HS-27A (cell line): ENCODE data around the gene GAGE12J.
"Not testable (repeated sequence)": the region's sequence is repeated elsewhere in the genome, so short reads cannot be mapped to it uniquely, and the experiment has no call there.

ENCODE experiments used
- DNase-seq: peaks from one replicate; pipeline ENCODE4 v3.0.0-alpha.2; 2012; ENCODE audit warnings: low read depth, missing footprints

Gene GAGE12J

DNA sequence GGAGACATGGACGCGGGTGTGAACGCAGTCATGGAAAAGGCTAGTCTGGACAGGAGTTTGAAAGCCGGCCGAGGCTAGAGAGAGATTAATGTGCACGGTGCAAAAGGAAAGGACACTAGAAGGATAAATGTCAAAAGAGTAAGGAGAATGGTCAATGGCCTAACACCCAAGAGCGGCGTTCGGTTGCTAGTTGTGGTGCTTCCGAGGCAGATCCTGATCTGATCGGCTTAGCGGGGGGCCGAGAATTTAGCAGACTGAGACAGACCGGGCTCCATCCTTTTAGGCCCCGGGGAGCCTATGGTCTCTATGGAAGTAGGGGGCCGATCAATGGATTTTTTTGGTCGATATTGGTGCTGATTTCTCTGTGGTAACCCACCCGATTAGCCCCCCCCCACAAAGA lies 11.5 kb upstream of the GAGE12J start:
- no peak for DNase-seq

DNA sequence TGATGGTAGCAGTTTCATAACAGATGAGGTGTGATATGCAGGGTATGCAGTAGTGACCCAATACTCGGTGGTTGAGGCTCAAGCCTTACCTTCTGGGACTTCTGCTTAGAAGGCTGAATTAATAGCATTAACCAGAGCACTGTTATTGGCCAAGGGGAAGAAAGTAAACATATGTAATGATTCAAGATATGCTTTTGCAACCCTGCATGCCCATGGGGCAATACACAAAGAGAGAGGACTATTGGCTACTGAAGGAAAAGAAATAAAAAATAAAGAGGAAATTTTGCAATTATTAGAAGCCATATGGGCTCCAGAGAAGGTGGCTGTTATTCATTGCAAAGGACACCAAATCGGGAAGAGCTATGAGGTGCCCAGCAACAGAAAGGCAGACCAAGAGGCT lies 9.7 kb upstream of the GAGE12J start:
- DNase-seq = no peak

DNA sequence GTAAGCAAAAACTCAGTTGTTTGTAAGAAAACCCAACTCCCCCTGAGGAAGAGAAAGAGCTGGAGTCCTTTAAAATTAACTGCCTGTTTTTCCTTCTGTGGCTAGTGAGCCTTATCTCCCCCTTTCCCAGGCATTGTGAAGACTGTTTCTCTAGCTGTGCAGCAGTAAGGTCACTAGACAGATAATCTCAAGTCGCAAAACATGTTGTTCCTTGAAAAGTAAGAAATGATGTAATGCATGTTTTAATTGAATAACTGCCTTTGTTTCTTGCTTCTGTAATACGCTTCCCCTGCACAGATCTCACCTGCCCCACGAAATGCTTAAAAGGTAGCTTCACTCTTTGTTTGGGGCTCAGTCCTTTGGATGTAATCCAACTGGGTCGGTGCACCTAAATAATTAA lies 5.8 kb upstream of the GAGE12J start:
- DNase-seq = no peak

- not testable (repeated sequence) for DNase-seq
These were observed 429 bp downstream of the GAGE12J start for GRCh38 chrX:49322266-49322665.

DNA sequence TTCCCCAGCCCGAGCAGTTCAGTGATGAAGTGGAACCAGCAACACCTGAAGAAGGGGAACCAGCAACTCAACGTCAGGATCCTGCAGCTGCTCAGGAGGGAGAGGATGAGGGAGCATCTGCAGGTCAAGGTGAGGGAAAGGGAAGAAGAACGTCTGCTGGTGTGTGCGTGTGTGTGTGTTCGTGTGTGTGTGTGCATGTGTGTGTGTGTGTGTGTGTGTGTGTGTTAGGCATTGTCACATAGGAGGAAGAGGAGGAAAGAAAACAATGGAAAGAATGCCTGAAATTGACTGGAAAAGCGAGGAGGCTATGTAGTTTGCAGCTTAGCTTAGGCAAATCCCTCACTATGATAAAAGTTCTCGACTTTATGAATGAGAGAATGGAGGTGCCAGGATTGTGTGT lies 1.9 kb downstream of the GAGE12J start:
- not testable (repeated sequence) for DNase-seq

GRCh38 chrX:49330421-49330820 lies 8.6 kb downstream of the GAGE12J start:
- DNase-seq = not testable (repeated sequence)

- not testable (repeated sequence) for DNase-seq
These were observed 9.4 kb downstream of the GAGE12J start, which contains the start of gene GAGE13 for GRCh38 chrX:49331282-49331681. GAGE13 (plus strand) TSS chrX:49331582; CDS start chrX:49332738, 1,156 bp downstream.

DNA sequence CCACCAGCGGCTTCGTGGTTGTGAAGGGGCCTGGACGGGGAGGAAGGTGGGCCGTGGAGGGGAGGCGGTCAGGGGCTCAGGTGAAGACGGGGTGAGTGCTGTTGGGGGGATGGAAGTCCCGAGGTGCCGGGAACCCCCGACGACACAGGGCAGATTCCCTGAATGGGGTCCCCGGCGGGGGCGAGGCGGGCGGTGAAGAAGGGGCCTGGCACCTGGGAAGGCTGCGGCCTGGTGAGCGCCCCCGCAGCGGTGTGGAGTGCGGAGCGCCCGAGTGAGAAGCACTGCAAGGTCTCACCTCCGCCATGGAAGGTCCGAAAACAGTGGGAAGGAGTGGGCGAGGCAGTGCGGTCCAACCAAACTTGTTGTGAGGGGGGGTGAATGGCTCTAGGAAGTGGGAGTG lies 10.0 kb downstream of the GAGE12J start:
- not testable (repeated sequence) for DNase-seq

DNA sequence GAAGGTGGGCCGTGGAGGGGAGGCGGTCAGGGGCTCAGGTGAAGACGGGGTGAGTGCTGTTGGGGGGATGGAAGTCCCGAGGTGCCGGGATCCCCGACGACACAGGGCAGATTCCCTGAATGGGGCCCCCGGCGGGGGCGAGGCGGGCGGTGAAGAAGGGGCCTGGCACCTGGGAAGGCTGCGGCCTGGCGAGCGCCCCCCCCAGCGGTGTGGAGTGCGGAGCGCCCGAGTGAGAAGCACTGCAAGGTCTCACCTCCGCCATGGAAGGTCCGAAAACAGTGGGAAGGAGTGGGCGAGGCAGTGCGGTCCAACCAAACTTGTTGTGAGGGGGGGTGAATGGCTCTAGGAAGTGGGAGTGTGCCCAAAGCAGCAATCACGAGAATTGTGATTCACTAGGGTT lies 19.6 kb downstream of the GAGE12J start:
- not testable (repeated sequence) for DNase-seq

DNA sequence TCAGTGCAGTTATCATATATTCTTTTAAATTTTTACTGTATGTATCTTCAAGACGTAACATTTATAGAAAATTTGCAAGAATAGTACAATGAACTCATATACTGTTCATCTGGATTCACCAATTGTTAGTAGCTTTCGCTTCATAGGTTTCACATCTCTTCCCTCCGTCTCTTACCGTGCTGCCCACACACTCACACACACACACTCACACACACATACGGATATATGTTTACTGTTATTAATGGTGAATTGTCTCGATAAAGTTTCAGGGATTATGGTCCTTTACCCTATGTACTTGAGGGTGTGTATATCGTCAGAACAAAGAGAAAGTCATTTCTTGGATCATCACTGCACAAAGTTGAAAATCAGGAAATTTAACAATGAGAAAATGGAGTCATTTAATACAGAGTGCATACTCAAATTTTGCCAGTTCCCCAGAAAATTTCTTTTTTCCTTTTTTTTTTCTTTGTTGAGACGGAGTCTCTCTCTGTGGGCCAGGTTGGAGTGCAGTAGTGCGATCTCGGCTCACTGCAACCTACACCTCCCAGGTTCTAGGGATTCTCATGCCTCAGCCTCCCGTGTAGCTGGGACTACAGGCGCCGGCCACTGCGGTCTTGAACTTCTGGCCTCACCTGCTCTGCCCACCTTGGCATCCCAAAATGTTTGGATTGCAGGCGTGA lies 22.8 kb downstream of the GAGE12J start:
- DNase-seq = not testable (repeated sequence)

DNA sequence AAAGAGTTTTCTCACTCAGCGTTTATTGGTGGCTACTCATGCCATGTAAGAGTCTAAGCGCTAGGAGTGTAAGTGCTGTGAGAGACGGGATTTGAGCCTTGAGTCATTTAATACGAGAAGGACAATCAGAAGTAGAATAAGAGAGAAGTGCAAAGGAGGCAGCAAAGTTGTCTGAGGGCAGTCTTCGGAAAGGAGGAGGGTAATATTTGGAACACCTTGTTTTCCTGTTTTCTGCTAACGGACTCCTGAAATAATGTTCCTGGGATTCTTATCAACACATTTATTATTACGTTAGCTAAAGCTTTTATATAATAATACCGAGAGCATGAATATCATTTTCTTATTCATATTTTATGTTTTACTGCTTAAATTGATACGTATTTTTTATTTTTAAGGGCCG lies 23.6 kb downstream of the GAGE12J start:
- not testable (repeated sequence) for DNase-seq

GRCh38 chrX:49346150-49346549 lies 24.3 kb downstream of the GAGE12J start:
- not testable (repeated sequence) for DNase-seq
